Natural killer cell (primary cell): ENCODE data around the gene ACTR3. TPM values are rescaled to one million over a fixed set of nuclear protein-coding genes. Genes with fewer than 3 reads are reported as not detected.

Experiments used
- ATAC-seq, 3 donors: fragments of 150-1000 bp in 2 of 3; fragments of 200-7000 bp in 1 of 3; cut with Tn5 transposase; 1 replicate in 1 of 3; 2 replicates in 2 of 3; pipeline ENCODE4 v1.10.0; 2021; ENCODE audit warnings: mild to moderate bottlenecking in 2 of 3, moderate library complexity in 2 of 3
- DNase-seq, 2 donors: peaks; one replicate each; pipeline versions ENCODE4 v3.0.0 to v3.0.0-alpha.2; 2013 to 2021; ENCODE audit warnings: mixed read lengths in 1 of 2
- H3K27ac ChIP-seq: one replicate; pipeline ENCODE4 v1.5.1; 2013; ENCODE audit warnings: mild to moderate bottlenecking, low read length
- H3K27me3 ChIP-seq: one replicate; pipeline ENCODE4 v1.6.1; 2013; ENCODE audit warnings: low read length; ENCODE audit not compliant: control insufficient read depth, insufficient read depth
- H3K36me3 ChIP-seq: one replicate; pipeline ENCODE4 v1.6.1; 2013; ENCODE audit warnings: low read length; ENCODE audit not compliant: control insufficient read depth, insufficient read depth
- H3K4me1 ChIP-seq: one replicate; pipeline ENCODE4 v1.6.1; 2013; ENCODE audit warnings: low read length; ENCODE audit not compliant: control insufficient read depth, insufficient read depth
- H3K4me3 ChIP-seq: one replicate; pipeline ENCODE4 v1.5.1; 2013; ENCODE audit warnings: low read length
- H3K9me3 ChIP-seq: one replicate; pipeline ENCODE4 v1.6.1; 2013; ENCODE audit warnings: low read length; ENCODE audit not compliant: control insufficient read depth, insufficient read depth
- H3K27ac Mint-ChIP-seq, 2 donors: one replicate each; pipeline ENCODE4 v1.8.0; 2022; ENCODE audit warnings: mild to moderate bottlenecking in 2 of 2, mixed read lengths in 2 of 2, moderate library complexity in 1 of 2
- H3K27me3 Mint-ChIP-seq, 2 donors: one replicate each; pipeline ENCODE4 v1.8.0; 2022; ENCODE audit warnings: low read depth in 2 of 2, mixed read lengths in 2 of 2
- H3K36me3 Mint-ChIP-seq: one replicate; pipeline ENCODE4 v1.8.0; 2022; ENCODE audit warnings: mixed read lengths
- H3K4me1 Mint-ChIP-seq, 2 donors: one replicate each; pipeline ENCODE4 v1.8.0; 2022; ENCODE audit warnings: mixed read lengths in 2 of 2
- H3K4me3 Mint-ChIP-seq: one replicate; pipeline ENCODE4 v1.8.0; 2022; ENCODE audit warnings: mild to moderate bottlenecking, moderate library complexity, mixed read lengths
- H3K9me3 Mint-ChIP-seq, 2 donors: one replicate each; pipeline ENCODE4 v1.8.0; 2022; ENCODE audit warnings: mixed read lengths in 2 of 2
- CTCF ChIP-seq: fragments of 200-600 bp; IDR thresholded peaks from one replicate; pipeline ENCODE4 v1.8.0; 2022; ENCODE audit warnings: antibody characterized with exemption
- WGBS: methylation state at CpG from one replicate; pipeline ENCODE4 v1.1.7; 2013; ENCODE audit warnings: missing lambda C conversion rate; ENCODE audit not compliant: insufficient coverage; 5-methylcytosine and 5-hydroxymethylcytosine counted together
- intact Hi-C: fragments of 100-400 bp; cut with micrococcal nuclease; formaldehyde crosslinking; loops from one replicate; pipeline ENCODE4 v1.14.2; 2022
- total RNA-seq, 4 donors: library from RNA; stranded (reverse); fragments of 120-200 nt in 1 of 4; gene quantifications; one replicate each; pipeline versions ENCODE4 v1.2.3 to v1.2.4, GENCODE V29; 2013 to 2022

Gene ACTR3
- total RNA-seq, 3 donors from 2014 or later (not counting 1 experiment from before 2014, with no cell fraction given), result 323 to 428 (median 352) TPM

GRCh38 chr2:113896791-113897190 lies 6.9 kb downstream of the ACTR3 start:
- DNase-seq (no peak), ATAC-seq (no peak)
- H3K4me1 ChIP-seq, result peaks cover 36% of the 10 kb centered on the region
- peaks cover 13% of the 10 kb centered on the region for H3K36me3 ChIP-seq
- H3K36me3 Mint-ChIP-seq, result no peaks in the 10 kb centered on the region
- intact Hi-C loops, result loop anchor here (10.0 kb wide), 1 partner anchor 722 kb away; the partner anchor contains the start of gene PSD4
- no peaks in the 10 kb centered on the region for H3K9me3 ChIP-seq
- TF ChIP-seq CTCF, result no peak
- no peak overlapping the region for H3K4me3 ChIP-seq
- peak overlapping the region; percentile 97 to 99 for H3K27ac Mint-ChIP-seq
- no peaks in the 10 kb centered on the region for H3K9me3 Mint-ChIP-seq
- peak overlapping the region; percentile 100 for H3K4me3 Mint-ChIP-seq
- no peaks in the 10 kb centered on the region for H3K27me3 ChIP-seq
- WGBS, result no CpG with 5 or more reads among the region's 2 CpGs
- peaks cover 95% of the 10 kb centered on the region in 2 donors for H3K4me1 Mint-ChIP-seq
- no peaks in the 10 kb centered on the region for H3K27me3 Mint-ChIP-seq
- no peak overlapping the region for H3K27ac ChIP-seq

GRCh38 chr2:113898081-113898480 lies 8.2 kb downstream of the ACTR3 start:
- H3K36me3 Mint-ChIP-seq, result no peaks in the 10 kb centered on the region
- H3K27ac ChIP-seq, result no peak overlapping the region

GRCh38 chr2:113899166-113899565 lies 9.3 kb downstream of the ACTR3 start:
- H3K4me1 ChIP-seq, result peaks cover 43% of the 10 kb centered on the region
- Mint-ChIP-seq H3K27me3 (no peaks in the 10 kb centered on the region), H3K4me3 (peak overlapping the region; percentile 75), H3K9me3 (no peaks in the 10 kb centered on the region), H3K36me3 (no peaks in the 10 kb centered on the region), H3K4me1 (peaks cover 95% of the 10 kb centered on the region in 2 donors), H3K27ac (peak overlapping the region; percentile 59 to 97)
- intact Hi-C loops, result loop anchor here (10.0 kb wide), 1 partner anchor 724 kb away; the partner anchor contains the start of gene PSD4
- no peak for TF ChIP-seq CTCF
- DNase-seq, result no peak
- H3K27ac ChIP-seq, result no peak overlapping the region
- H3K9me3 ChIP-seq, result no peaks in the 10 kb centered on the region
- peaks cover 9% of the 10 kb centered on the region for H3K36me3 ChIP-seq
- no peak overlapping the region for H3K4me3 ChIP-seq
- H3K27me3 ChIP-seq, result no peaks in the 10 kb centered on the region
- no peak for ATAC-seq

More at GRCh38 chr2:113898081-113898480, 8.2 kb downstream of the ACTR3 start:
- H3K4me3 ChIP-seq, result no peak overlapping the region
- no peaks in the 10 kb centered on the region for H3K9me3 ChIP-seq
- intact Hi-C loops, result loop anchor here (10.0 kb wide), 1 partner anchor 723 kb away; the partner anchor contains the start of gene PSD4
- H3K27ac Mint-ChIP-seq, result peak overlapping the region; percentile 97 to 99
- no peaks in the 10 kb centered on the region for H3K9me3 Mint-ChIP-seq
- H3K27me3 Mint-ChIP-seq, result no peaks in the 10 kb centered on the region
- no peaks in the 10 kb centered on the region for H3K27me3 ChIP-seq
- peak overlapping the region; percentile 100 for H3K4me3 Mint-ChIP-seq
- peaks cover 8% of the 10 kb centered on the region for H3K36me3 ChIP-seq
- no peak for DNase-seq
- ATAC-seq, result no peak
- H3K4me1 ChIP-seq, result peaks cover 42% of the 10 kb centered on the region
- no peak for TF ChIP-seq CTCF
- peaks cover 95% of the 10 kb centered on the region in 2 donors for H3K4me1 Mint-ChIP-seq

GRCh38 chr2:113901943-113902342 lies 12.1 kb downstream of the ACTR3 start:
- Histone ChIP-seq H3K4me3 (no peak overlapping the region), H3K4me1 (peaks cover 31% of the 10 kb centered on the region), H3K27me3 (no peaks in the 10 kb centered on the region), H3K27ac (no peak overlapping the region), H3K36me3 (peaks cover 7% of the 10 kb centered on the region), H3K9me3 (no peaks in the 10 kb centered on the region)
- Mint-ChIP-seq H3K27me3 (no peaks in the 10 kb centered on the region), H3K4me3 (peak overlapping the region; percentile 77), H3K9me3 (no peaks in the 10 kb centered on the region), H3K4me1 (peaks cover 93% of the 10 kb centered on the region in 2 donors), H3K27ac (peak overlapping the region; percentile 59 to 97), H3K36me3 (no peaks in the 10 kb centered on the region)
- no peak for DNase-seq
- intact Hi-C loops, result no loop called here
- TF ChIP-seq CTCF, result no peak
- 7% methylated on average over 2 of the region's 2 CpGs for WGBS
- no peak for ATAC-seq
